Measurements from ENCODE around the gene LYRM2.

- no peak for TF ChIP-seq CTCF (IDR thresholded peaks at IDR 0.05)
- no peak for TF ChIP-seq POLR2AphosphoS5 (IDR thresholded peaks at IDR 0.05)
- TF ChIP-seq EP300 (IDR thresholded peaks at IDR 0.05) = no peak
Observed at GRCh38 chr6:89574910-89575561, 63.5 kb downstream of the LYRM2 start.
